RPMI8226 (cell line): ENCODE data around the gene C7.

Source experiments
- DNase-seq: peaks from one replicate; pipeline ENCODE4 v3.0.0-alpha.2; 2015

Gene C7

DNA sequence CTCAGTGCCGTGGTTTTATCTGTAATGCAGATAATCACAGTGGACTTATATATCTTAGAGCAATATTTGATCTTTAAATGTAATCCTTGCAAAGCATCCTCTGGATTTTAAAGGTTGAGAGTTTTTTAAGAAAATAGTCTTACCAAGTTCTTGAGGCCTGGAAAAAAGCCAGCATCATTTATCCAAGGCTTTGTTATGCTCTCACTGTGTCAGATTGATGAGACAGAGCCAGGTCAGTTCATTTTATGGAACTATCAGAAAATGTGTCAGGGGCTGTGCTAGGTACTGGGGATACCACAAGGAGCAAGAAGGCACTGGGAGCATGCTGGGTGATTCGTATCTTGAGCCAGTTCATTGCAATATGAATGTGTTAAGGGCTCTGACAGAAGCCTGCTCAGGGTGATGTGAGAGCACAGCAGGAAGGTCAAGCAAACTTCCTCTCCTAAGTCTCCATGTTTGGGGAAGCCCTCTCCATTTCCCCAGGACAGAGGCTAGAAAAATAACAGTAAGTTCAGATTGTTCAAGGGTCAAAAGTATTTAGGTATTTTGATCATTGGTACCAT, 19.7 kb downstream of the C7 start:
- no peak for DNase-seq

DNA sequence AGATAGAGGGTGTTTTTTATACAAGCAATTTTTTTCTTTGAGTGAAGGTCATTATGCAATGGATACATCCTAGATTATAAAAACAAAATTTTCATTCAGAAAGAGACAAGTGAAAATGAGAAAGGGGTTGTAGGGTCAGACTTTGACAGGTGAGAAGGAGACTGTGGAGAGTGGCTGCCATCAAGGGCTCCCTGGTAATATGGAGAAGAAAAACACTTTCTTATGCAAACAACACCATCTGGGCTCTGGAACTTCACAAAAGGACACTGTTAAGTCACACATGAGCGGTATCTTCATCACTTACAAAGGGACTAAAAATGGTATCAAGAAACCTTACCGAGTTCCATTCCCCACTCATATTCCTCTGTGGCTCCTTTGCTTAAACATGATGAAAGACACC, 23.5 kb downstream of the C7 start:
- DNase-seq, result no peak

GRCh38 chr5:40937075-40937474, 27.8 kb downstream of the C7 start:
- DNase-seq, result no peak

DNA sequence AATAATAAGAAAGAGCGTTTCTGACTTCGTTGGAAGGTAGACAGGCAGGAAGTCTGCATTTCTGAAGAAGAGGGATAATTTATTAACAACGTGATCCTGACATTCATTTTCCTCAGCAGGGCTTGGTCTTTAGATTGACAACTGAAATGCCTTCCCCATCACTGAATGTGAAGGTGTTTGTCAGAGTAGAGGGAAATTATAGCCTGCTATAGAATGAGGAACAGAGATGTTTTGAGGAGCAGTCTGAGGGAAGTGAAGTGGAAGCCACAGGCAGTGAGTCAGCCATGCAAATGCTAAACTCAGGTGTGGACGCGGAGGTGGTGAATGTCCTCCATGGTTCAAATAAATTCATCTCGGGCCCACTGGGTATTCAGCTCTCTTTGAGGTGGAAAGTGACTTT, 30.5 kb downstream of the C7 start:
- no peak for DNase-seq

- no peak for DNase-seq
Observed at GRCh38 chr5:40945111-40945510, 35.8 kb downstream of the C7 start.

DNA sequence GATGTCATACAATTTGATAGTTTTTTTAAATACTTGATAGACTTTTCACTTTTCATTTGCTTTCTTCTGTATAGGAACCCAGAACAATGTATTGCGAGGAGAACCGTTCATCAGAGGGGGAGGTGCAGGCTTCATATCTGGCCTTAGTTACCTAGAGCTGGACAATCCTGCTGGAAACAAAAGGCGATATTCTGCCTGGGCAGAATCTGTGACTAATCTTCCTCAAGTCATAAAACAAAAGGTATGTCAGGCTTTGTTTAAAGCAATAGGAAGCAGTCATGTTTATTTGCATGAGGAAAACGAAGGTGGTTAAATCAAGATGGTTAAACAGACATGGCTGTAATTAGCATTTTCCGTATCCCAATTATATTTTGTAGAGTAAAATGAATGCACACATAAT, 46.0 kb downstream of the C7 start:
- DNase-seq, result no peak

GRCh38 chr5:40957048-40957447, 47.8 kb downstream of the C7 start:
- DNase-seq, result no peak

- no peak for DNase-seq
Observed at GRCh38 chr5:40958811-40959210, 49.5 kb downstream of the C7 start.

GRCh38 chr5:40960037-40960436, 50.7 kb downstream of the C7 start:
- no peak for DNase-seq

DNA sequence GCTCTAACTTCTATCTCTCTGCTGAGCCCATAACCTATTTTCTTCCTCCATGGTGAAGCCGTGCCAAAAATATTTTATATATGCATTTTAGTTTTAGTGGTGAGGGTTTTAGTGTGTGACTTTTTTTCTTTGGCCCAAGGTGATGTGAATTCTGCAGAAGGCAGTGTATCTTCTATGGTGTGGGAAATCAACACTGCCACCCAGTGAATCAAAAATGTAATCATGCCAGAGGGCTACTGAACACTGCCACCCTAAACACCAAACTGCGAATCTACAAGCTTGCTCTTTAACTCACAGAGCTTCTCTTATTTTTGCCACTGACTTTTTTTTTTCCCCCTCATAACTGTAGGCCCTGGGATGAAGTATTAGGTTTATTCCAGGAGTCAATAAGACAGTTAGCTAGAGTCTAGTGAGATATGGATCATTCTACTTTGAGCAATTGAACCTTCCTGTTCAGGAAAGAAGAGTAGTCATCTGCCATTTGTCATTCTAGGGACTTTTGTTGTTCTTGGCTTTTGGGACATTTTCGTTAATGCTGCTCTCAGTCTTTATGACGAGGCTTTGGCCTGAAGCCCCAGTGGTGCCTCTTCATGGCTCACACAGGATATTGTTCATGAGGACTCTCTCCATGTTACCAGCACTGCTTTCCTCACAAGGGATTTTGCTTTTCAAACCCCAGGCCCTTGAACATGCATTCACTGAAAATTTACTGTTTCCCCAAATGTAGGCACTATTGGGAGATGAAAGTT, 53.1 kb downstream of the C7 start:
- no peak for DNase-seq

- no peak for DNase-seq
Observed at GRCh38 chr5:40972434-40972833, 63.1 kb downstream of the C7 start.

GRCh38 chr5:40973364-40974004, 64.2 kb downstream of the C7 start:
- no peak for DNase-seq

GRCh38 chr5:40976041-40976440, 66.7 kb downstream of the C7 start:
- DNase-seq, result no peak

GRCh38 chr5:40976836-40977235, 67.5 kb downstream of the C7 start:
- DNase-seq, result no peak

DNA sequence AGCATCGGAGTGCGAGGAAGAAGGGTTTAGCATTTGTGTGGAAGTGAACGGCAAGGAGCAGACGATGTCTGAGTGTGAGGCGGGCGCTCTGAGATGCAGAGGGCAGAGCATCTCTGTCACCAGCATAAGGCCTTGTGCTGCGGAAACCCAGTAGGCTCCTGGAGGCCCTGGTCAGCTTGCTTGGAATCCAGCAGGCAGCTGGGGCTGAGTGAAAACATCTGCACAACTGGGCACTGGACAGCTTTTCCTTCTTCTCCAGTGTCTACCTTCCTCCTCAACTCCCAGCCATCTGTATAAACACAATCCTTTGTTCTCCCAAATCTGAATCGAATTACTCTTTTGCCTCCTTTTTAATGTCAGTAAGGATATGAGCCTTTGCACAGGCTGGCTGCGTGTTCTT, 72.1 kb downstream of the C7 start:
- DNase-seq, result no peak

DNA sequence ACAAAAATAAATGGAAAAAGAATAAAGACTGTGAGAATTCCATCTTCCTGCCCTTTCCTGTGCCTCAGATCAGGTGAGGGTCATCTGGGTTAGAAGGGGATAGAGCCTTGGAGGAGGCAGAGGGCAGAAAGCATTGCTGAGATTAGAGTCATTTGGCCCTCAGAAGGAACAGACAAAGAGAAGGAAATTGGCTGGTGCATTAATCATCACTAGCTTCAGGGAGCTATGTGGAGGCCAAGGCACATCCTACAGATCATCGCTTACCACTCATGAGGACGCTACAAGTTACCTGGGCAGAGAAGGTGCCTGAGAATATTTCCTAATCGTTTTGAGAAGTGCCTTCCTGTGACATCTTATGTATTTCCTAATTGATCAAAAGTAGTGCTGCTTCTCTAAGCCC, 74.5 kb downstream of the C7 start:
- DNase-seq, result no peak

GRCh38 chr5:40984884-40985283, 75.6 kb downstream of the C7 start:
- DNase-seq, result no peak

- DNase-seq, result no peak
Observed at GRCh38 chr5:40985501-40985900, 76.2 kb downstream of the C7 start.

DNA sequence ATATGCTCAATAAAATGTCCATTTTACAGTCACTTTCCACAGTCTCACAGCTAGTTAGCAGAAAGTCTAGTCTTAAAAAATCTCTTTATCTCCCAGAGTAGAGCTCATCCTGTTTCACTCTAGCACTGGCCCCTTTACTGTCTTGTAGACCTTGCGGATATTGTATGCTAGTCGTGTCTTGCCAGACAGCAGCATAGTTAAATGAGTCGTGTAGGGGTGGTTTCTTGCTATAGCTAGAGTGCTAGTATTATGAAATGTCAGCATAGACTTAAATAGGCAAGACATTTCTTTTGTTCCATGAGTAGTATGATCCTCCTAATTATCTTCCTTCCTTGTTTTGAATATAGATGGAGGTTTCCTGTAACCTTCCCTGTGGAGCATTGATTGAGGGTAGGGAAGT, 77.4 kb downstream of the C7 start:
- no peak for DNase-seq

DNA sequence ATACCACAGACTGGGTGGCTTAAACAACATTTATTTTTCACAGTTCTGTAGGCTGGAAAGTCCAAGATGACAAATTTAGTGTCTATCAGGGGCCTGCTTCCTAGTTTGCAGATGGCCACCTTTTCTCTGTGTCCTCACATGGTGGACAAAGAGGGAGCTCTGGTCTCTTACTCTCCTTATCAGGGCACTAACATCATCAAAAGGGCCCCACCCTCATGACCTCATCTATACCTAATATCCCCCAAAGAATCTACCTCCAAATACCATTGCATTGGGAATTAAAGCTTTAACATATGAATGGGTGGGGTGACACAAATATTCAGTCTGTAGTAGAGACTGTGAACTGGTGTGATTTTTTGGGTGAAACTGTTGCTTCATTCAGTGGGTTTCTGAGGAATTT, 78.1 kb downstream of the C7 start:
- DNase-seq, result no peak

GRCh38 chr5:40988746-40989510, 79.6 kb downstream of the C7 start:
- DNase-seq, result no peak

DNA sequence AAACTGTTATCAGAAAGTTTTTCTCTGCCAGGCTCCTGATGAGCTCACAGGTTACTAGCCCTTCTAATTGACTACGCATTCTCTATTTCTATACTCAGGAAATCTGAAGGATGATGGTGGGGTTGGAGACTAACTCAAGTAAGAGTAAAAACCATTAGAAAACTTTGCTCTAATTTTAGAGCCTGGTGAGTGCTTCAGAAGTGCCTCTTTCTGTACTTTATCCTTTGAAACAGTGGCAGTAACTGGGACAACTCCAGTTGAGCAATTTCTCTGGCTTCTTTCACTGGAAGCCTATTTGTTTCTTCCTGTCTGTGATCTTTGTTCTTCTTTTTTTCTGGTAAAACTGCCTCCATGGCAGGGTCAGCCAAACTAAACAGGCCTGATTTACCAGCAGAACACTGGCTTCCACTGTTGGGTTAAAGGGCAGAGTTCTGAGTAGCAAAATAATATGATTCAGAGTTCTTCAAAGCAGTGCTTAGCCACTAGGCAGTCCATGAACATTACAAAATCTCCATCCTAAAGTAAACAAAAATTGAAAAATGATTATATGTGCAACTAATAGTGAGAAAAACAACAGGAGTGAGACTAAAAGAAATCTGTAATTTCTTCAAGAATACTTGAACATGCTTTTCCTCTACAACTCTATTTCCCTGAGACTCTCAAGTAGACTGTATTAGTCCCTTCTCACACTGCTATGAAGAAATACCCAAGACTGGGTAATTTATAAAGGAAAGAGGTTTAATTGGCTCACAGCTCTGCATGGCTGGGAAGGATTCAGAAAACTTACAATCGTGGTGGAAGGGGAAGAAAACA, 82.1 kb downstream of the C7 start:
- DNase-seq, result no peak

DNA sequence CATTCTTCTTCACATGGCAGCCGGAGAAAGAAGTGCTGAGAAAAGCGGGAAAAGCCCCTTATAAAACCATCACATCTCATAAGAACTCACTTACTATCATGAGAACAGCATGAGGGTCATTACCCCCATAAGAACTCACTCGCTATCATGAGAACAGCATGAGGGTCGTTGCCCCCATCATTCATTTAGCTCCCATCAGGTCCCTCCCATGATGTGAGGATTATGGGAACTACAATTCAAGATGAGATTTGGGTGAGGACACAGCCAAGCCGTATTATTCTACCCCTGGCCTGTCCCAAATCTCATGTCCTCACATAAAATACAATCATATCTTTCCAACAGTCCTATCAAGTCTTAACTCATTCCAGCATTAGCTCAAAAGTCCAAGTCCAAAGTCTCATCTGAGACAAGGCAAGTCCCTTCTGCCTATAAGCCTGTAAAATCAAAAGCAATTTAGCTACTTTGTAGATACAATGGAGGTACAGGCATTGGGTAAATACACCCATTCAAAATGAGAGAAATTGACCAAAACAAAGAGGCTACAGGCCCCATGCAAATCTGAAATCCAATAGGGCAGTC, 82.8 kb downstream of the C7 start:
- no peak for DNase-seq
